Measurements from ENCODE around the gene CLPTM1. TPM values are rescaled to one million over a fixed set of nuclear protein-coding genes. Genes with fewer than 3 reads are reported as not detected.

Gene CLPTM1
- total RNA-seq, 1 experiment from 2014 or later: 102 TPM

GRCh38 chr19:44927746-44928145, 27.4 kb upstream of the CLPTM1 start:
- H3K36me3 ChIP-seq (ENCODE audit: control insufficient read depth in 1 of 2, insufficient read depth in 2 of 2, low read length in 2 of 2): no peaks in the 10 kb centered on the region
- intact Hi-C loops (cut with micrococcal nuclease): no loop called here
- H3K9ac ChIP-seq (ENCODE audit: low read length): 0 out of 2 replicates have a peak overlapping the region, but pooled peaks have one; percentile 8
- CTCF ChIA-PET: no interaction called here
- H3K79me2 ChIP-seq (ENCODE audit: insufficient read depth, low read length): no peaks in the 10 kb centered on the region
- POLR2A ChIA-PET: no interaction called here
- peak overlapping the region; percentile 41 for H2AFZ ChIP-seq (ENCODE audit: low read depth, low read length, poor library complexity, severe bottlenecking)
- DNase-seq (ENCODE audit: low read depth, low spot score) (no peak), ATAC-seq (no peak)
- TF ChIP-seq, protein P1, sequence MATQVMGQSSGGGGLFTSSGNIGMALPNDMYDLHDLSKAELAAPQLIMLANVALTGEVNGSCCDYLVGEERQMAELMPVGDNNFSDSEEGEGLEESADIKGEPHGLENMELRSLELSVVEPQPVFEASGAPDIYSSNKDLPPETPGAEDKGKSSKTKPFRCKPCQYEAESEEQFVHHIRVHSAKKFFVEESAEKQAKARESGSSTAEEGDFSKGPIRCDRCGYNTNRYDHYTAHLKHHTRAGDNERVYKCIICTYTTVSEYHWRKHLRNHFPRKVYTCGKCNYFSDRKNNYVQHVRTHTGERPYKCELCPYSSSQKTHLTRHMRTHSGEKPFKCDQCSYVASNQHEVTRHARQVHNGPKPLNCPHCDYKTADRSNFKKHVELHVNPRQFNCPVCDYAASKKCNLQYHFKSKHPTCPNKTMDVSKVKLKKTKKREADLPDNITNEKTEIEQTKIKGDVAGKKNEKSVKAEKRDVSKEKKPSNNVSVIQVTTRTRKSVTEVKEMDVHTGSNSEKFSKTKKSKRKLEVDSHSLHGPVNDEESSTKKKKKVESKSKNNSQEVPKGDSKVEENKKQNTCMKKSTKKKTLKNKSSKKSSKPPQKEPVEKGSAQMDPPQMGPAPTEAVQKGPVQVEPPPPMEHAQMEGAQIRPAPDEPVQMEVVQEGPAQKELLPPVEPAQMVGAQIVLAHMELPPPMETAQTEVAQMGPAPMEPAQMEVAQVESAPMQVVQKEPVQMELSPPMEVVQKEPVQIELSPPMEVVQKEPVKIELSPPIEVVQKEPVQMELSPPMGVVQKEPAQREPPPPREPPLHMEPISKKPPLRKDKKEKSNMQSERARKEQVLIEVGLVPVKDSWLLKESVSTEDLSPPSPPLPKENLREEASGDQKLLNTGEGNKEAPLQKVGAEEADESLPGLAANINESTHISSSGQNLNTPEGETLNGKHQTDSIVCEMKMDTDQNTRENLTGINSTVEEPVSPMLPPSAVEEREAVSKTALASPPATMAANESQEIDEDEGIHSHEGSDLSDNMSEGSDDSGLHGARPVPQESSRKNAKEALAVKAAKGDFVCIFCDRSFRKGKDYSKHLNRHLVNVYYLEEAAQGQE (IDR thresholded peaks at IDR 0.05; ENCODE audit: low read depth): no peak
- no peak for TF ChIP-seq TCF7L2 (IDR thresholded peaks at IDR 0.05; ENCODE audit: borderline replicate concordance, extremely low read depth, insufficient read depth, insufficient read length)
- TF ChIP-seq RAD21 (IDR thresholded peaks at IDR 0.05; ENCODE audit: low read depth): no peak
- no peak for TF ChIP-seq EZH2 (IDR thresholded peaks at IDR 0.05)
- TF ChIP-seq ZNF274 (IDR thresholded peaks at IDR 0.05; ENCODE audit: low read depth, low read length): no peak
- no peak for TF ChIP-seq JUND (IDR thresholded peaks at IDR 0.05)
- TF ChIP-seq, protein P2, sequence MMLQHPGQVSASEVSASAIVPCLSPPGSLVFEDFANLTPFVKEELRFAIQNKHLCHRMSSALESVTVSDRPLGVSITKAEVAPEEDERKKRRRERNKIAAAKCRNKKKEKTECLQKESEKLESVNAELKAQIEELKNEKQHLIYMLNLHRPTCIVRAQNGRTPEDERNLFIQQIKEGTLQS (IDR thresholded peaks at IDR 0.05): no peak
- BruUV-seq (replicated peaks): no TSS peak
- RAD21 ChIA-PET (ENCODE audit: low non-redundant PET in 1 of 2, low total read pairs in 2 of 2, uncharacterized antibody in 2 of 2, unreplicated experiment in 2 of 2): no interaction called here
- no peaks in the 10 kb centered on the region for H3K27me3 ChIP-seq (ENCODE audit: insufficient read depth, low read length)
- peak overlapping the region; percentile 60; the same call in 1 of the 2 replicates for H3K4me2 ChIP-seq (ENCODE audit: low read length)
- H3K4me3 ChIP-seq (replicated peaks in 1 of 2; ENCODE audit: low read depth in 1 of 2, low read length in 2 of 2): no peak overlapping the region
- H3K9me2 ChIP-seq (ENCODE audit: insufficient read depth): no peaks in the 10 kb centered on the region
- H4K20me1 ChIP-seq (ENCODE audit: insufficient read depth): no peaks in the 10 kb centered on the region
- no peaks in the 10 kb centered on the region for H3K9me3 ChIP-seq (ENCODE audit: control insufficient read depth in 1 of 2, insufficient read depth in 1 of 2, low read depth in 1 of 2, low read length in 2 of 2)
- no peak overlapping the region for H3K27ac ChIP-seq (ENCODE audit: low read depth, low read length)
- H3K4me1 ChIP-seq (ENCODE audit: control insufficient read depth in 1 of 2, insufficient read depth in 2 of 2, low read length in 2 of 2): peaks cover 0 to 14% of the 10 kb centered on the region in 2 experiments; a peak in 3 of 4 replicates
